GM18511 (cell line): ENCODE results near the gene RPRML.
"Not testable (repeated sequence)": the region's sequence is repeated elsewhere in the genome, so short reads cannot be mapped to it uniquely, and the experiment has no call there.

Source experiments
- ATAC-seq: cut with Tn5 transposase; IDR thresholded peaks from one replicate; pipeline ENCODE4 v1.9.1; 2021; ENCODE audit warnings: mild to moderate bottlenecking, moderate library complexity; ENCODE audit not compliant: unreplicated experiment

The RPRML gene

GRCh38 chr17:46976626-46977270 lies 2.3 kb downstream of the RPRML start:
- no peak for ATAC-seq

- ATAC-seq = no peak
Measured at GRCh38 chr17:46975287-46975686, 3.8 kb downstream of the RPRML start.

DNA sequence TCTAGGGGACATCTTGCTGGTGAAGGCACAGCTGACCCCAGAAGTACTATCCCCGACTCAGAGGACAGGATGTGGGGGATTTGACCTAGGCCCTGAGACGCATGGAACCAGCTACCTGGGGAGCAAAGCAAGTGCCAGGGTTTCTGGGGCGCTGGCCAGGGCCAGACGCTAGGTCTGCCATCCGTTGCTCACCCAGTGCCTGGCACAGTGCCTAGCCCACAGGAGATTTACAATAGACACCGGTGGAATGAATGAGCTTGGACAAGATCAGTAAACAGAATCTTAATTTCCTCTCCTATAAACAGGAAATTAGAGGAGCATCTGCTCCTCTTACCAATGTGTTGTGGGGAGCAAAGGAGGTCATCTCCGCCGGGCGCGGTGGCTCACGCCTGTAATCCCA lies 5.0 kb downstream of the RPRML start:
- no peak for ATAC-seq

- ATAC-seq = no peak
Measured at GRCh38 chr17:46972346-46972745, 6.7 kb downstream of the RPRML start.

DNA sequence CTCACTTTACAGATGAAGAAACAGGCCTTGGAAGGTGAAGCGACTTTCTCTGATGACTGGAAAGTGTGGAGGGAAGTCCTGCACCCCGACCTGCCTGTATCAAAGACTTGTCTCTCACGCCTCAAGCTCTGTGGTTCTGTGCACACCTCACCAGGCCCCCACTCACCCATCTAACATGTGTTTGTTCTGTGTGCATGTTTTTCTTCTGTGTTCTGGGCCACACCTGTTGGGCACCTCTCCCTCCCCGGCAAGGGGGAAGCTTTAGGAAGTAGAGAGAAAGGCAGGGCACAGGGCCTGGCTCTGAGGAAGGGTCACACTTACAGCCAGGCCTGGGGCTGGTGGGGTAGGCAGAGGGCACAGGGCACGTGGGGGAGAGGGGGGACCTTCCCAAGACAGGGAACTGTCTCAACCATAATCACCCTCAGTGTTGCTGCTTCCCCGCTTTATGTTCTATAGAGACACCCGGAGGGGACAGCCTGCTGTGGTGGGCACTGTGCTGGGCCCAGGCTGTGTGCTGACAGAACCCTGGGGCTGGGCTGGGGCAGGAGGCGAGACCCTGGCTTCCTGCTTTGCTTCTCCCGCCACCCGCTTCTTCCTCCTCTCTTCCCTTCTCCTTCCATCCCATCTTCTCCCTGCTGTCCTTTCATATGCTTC lies 7.3 kb downstream of the RPRML start:
- ATAC-seq = no peak

DNA sequence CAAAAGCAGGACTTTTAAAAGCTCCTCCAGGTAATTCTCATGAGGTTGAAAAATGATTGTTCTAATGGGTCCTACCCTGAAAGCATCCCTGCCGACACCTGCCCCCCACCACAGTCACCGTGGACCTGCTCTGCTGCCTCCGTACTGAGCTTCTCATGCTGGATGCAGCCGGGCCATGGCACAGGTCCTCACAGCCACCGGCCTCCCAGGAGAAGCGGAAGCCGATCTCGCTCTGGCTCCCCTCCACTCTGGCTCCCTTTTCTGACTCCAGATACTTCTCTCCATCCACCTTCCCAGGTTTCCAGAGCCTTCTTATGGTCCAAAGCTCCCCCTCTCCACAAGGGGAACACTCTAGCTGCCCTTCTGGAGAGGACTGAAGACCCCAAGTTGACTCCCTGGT lies 10.2 kb downstream of the RPRML start:
- ATAC-seq = no peak

GRCh38 chr17:46968224-46968834 lies 10.7 kb downstream of the RPRML start:
- no peak for ATAC-seq

- no peak for ATAC-seq
Measured at GRCh38 chr17:46964315-46965265, 14.5 kb downstream of the RPRML start.

- ATAC-seq = no peak
Measured at GRCh38 chr17:46963571-46963970, 15.5 kb downstream of the RPRML start.

DNA sequence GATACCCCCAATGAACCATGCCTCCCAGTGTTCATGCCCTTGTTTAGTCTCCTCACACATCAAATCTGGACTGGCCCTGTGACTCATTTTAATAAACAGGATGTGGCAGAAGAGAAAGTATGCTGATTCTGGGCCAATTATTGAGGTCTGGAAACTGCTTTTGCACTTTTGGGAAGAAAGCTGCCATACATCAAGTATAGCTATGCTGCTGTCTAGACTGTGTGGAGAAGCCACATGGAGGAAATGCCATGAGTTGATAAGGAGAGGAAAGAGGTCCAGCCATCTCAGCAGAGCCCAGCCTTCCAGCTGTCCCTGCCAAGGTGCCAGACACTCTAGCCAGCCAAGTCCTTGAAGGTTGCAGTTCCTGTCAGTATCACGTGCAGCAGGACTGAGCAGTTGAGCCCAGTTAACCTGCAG lies 16.7 kb downstream of the RPRML start:
- no peak for ATAC-seq

DNA sequence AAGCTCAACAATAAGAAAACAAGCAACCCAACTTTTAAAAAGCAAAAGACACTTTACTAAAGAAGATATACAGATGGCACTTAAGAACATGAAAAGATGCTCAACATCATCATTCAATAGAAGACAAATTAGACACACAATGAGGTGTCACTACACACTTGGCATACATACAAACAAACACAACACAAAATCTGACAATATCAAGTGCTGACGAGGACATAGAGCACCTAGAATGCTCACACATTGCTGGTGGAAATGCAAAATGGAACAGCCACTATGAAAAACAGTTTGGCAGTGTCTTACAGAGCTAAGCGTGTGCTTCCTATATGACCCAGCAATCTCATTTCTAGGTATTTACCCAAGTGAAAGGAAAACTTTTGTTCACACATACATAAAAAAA lies 18.9 kb downstream of the RPRML start:
- no peak for ATAC-seq

DNA sequence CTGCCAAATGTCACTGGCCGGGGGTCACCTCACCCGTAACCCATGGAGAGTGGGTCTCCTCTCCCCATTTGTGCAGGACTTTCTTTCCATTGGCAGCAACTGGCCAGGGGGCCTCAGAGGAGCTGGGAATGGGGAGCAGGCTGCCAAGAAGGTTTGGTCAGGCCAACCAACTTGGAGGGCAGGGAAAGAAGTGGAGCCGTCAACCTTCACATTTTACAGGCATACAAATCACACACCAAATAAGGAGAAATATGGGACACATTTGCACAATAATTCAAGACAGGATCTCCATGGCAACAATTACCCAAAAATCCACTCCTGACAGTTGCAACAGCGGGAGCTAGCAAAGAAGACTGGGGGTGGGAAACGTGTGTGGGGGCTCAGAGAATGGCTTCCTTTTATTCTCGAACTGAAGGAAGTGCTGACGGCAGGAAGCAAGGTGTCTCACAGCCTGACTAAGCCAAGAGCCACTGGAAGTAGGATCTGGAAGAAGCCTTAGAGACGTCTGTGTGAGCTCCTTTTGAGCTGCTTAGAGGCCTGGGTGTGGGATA lies 20.9 kb downstream of the RPRML start:
- no peak for ATAC-seq

DNA sequence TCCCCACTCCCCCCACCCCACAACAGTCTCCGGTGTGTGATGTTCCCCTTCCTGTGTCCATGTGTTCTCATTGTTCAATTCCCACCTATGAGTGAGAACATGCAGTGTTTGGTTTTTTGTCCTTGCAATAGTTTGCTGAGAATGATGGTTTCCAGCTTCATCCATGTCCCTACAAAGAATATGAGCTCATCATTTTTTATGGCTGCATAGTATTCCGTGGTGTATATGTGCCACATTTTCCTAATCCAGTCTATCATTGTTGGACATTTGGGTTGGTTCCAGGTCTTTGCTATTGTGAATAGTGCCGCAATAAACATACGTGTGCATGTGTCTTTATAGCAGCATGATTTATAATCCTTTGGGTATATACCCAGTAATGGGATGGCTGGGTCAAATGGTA lies 25.9 kb downstream of the RPRML start:
- not testable (repeated sequence) for ATAC-seq

GRCh38 chr17:46952115-46952514 lies 26.9 kb downstream of the RPRML start:
- no peak for ATAC-seq

GRCh38 chr17:46951706-46952105 lies 27.3 kb downstream of the RPRML start:
- no peak for ATAC-seq

- ATAC-seq = no peak
Measured at GRCh38 chr17:46950997-46951621, 27.9 kb downstream of the RPRML start.

- ATAC-seq = no peak
Measured at GRCh38 chr17:46950342-46950996, 28.6 kb downstream of the RPRML start.

GRCh38 chr17:46949291-46950174 lies 29.5 kb downstream of the RPRML start:
- no peak for ATAC-seq

- no peak for ATAC-seq
Measured at GRCh38 chr17:46948544-46948943, 30.5 kb downstream of the RPRML start.
